HUES64 (cell line): Measurements from ENCODE around the gene ZNF18.
"Not testable (repeated sequence)": the region's sequence is repeated elsewhere in the genome, so short reads cannot be mapped to it uniquely, and the experiment has no call there.

Source experiments
- H3K27ac ChIP-seq: 2 replicates; pipeline ENCODE4 v1.7.0; 2013; ENCODE audit warnings: low read depth, low read length, inconsistent platforms
- H3K27me3 ChIP-seq: 2 replicates; pipeline ENCODE4 v1.6.1; 2013; ENCODE audit warnings: mild to moderate bottlenecking, low read length; ENCODE audit not compliant: insufficient read depth
- H3K36me3 ChIP-seq: 2 replicates; pipeline ENCODE4 v1.6.1; 2013; ENCODE audit warnings: mild to moderate bottlenecking, low read length; ENCODE audit not compliant: insufficient read depth
- H3K4me1 ChIP-seq: 2 replicates; pipeline ENCODE4 v1.6.1; 2013; ENCODE audit warnings: mild to moderate bottlenecking, low read length, moderate library complexity; ENCODE audit not compliant: insufficient read depth
- H3K4me3 ChIP-seq: 2 replicates; pipeline ENCODE4 v1.5.1; 2013; ENCODE audit warnings: mild to moderate bottlenecking, low read length, moderate library complexity
- H3K9ac ChIP-seq: 2 replicates; pipeline ENCODE4 v1.6.1; 2013; ENCODE audit warnings: mild to moderate bottlenecking, low read depth, low read length
- H3K9me3 ChIP-seq: 2 replicates; pipeline ENCODE4 v1.6.1; 2013; ENCODE audit warnings: low read depth, low read length; ENCODE audit not compliant: insufficient read depth
- WGBS: fragments of 150-250, 120-280 bp; methylation state at CpG from one replicate; pipeline ENCODE4 v1.1.7; 2013; ENCODE audit warnings: missing lambda C conversion rate; 5-methylcytosine and 5-hydroxymethylcytosine counted together

Gene ZNF18

DNA sequence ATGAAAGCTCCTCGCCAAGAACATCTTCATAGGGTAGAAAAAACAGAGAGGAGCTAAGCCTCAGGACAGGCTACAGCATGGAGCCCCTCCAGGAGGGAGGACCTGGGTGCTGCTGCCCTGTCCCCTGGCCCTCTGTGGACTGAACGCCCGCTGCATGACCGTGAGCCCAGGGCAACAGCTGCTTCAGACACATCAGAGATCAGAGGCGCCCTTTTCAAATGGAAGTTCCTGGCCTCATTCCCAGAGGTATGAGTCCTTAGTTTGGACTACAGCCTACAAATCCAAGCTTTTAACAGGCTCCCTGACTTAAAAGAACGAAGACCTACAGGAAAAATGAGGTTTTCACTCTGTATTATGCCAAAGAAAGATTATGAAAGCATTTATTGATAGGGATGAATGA, 48.5 kb downstream of the ZNF18 start:
- 90% methylated on average over 6 of the region's 6 CpGs for WGBS
- H3K4me1 ChIP-seq, result no peaks in the 10 kb centered on the region
- peaks cover 14% of the 10 kb centered on the region for H3K9me3 ChIP-seq
- H3K36me3 ChIP-seq, result no peaks in the 10 kb centered on the region
- H3K9ac ChIP-seq, result no peak overlapping the region
- no peak overlapping the region for H3K27ac ChIP-seq
- H3K4me3 ChIP-seq, result no peak overlapping the region
- H3K27me3 ChIP-seq, result no peaks in the 10 kb centered on the region

DNA sequence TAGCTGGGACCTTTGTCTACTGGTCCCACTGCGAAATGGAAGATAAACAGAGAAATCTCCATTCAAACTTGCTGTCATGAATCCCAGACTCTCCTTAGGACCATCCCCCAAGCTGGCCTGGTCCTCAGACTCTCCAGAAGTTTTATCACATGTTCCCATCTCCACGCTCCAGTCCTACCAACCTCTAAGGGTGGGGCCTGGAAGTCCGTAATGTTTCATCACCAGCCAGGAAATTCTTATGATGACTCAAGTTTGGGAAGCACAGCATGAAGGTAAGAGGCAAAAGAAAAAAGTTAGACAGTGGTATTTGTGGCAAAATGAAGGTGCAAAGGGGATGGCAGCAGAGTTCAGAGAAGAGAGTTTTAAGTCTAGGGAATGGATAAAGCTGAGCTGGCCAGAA, 52.7 kb downstream of the ZNF18 start:
- WGBS, result 92% methylated on average over 3 of the region's 3 CpGs
- H3K27ac ChIP-seq, result no peak overlapping the region

DNA sequence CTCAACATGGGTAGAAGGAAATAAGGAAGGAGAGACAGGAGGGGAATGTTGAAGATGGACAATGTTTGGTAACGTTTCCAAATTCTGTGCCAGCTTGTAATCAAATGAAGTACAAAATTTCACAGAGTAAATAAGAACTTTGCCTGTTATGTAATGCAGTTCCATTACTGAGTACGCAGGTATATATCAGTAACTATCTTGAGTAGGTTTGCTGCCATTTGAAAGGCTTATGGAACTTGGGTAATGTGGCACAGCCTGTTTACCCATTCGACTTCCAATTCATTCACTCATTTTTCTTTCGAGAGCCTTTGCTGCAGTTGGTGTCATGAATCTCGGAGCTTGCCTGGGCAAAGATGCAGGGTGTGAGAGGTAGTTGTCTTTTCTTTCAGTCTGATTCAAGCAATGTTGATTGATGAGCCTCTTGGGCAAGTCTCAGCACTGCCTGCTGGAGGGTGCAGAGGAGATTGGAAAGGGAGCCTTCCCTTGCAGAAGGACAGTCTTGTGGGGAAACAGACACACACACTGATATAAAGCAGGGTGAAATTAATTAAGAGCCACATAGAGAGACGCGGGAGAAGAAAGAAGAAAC, 53.4 kb downstream of the ZNF18 start:
- no peaks in the 10 kb centered on the region for H3K9me3 ChIP-seq
- no peak overlapping the region for H3K9ac ChIP-seq
- WGBS, result 88% methylated on average over 7 of the region's 7 CpGs
- H3K4me1 ChIP-seq, result no peaks in the 10 kb centered on the region
- no peaks in the 10 kb centered on the region for H3K27me3 ChIP-seq
- H3K4me3 ChIP-seq, result no peak overlapping the region
- no peak overlapping the region for H3K27ac ChIP-seq
- H3K36me3 ChIP-seq, result no peaks in the 10 kb centered on the region

More for the DNA sequence above, 52.7 kb downstream of the ZNF18 start:
- Histone ChIP-seq H3K9ac (no peak overlapping the region), H3K36me3 (no peaks in the 10 kb centered on the region), H3K9me3 (no peaks in the 10 kb centered on the region), H3K4me1 (no peaks in the 10 kb centered on the region), H3K27me3 (no peaks in the 10 kb centered on the region), H3K4me3 (no peak overlapping the region)

DNA sequence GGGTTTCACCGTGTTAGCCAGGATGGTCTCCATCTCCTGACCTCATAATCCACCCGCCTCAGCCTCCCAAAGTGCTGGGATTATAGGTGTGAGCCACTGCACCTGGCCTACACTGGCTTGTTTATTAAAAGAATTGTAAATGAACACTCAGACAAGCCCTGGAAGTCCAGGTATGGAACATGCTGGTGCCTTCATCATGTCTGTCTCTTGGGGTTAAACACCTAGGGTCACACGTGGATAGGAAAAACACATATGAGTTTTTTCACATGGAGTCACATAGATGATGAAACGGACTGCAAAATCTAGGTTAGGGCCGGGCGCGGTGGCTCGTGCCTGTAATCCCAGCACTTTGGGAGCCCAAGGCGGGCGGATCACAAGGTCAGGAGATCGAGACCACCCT, 54.2 kb downstream of the ZNF18 start:
- WGBS, result 97% methylated on average over 11 of the region's 11 CpGs
- not testable (repeated sequence) for H3K4me1 ChIP-seq, H3K9me3 ChIP-seq, H3K36me3 ChIP-seq, H3K27ac ChIP-seq, H3K9ac ChIP-seq, H3K4me3 ChIP-seq, H3K27me3 ChIP-seq

DNA sequence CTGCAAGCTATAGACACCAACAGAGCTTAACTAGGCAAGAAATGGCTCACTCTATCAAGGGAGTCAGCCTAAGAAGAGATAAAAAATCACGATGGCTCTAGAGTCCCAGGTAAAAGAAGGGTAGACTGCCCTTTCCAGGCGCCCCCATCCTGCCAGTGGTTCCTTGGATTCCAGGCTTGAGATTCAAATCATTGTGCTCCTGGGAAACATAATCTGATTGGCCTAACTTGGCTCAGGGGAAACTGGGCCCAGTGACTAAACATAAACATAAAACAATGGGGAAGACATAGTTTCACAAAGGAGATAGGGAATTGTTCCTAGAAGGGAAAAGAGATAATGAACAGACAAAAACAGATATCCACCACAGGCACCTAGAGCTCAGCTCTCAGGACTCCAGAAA, 56.4 kb downstream of the ZNF18 start:
- Histone ChIP-seq H3K27ac (no peak overlapping the region), H3K4me1 (no peaks in the 10 kb centered on the region), H3K36me3 (no peaks in the 10 kb centered on the region), H3K9me3 (no peaks in the 10 kb centered on the region), H3K27me3 (no peaks in the 10 kb centered on the region), H3K4me3 (no peak overlapping the region), H3K9ac (no peak overlapping the region)
- WGBS, result 79% methylated on average over 2 of the region's 2 CpGs

DNA sequence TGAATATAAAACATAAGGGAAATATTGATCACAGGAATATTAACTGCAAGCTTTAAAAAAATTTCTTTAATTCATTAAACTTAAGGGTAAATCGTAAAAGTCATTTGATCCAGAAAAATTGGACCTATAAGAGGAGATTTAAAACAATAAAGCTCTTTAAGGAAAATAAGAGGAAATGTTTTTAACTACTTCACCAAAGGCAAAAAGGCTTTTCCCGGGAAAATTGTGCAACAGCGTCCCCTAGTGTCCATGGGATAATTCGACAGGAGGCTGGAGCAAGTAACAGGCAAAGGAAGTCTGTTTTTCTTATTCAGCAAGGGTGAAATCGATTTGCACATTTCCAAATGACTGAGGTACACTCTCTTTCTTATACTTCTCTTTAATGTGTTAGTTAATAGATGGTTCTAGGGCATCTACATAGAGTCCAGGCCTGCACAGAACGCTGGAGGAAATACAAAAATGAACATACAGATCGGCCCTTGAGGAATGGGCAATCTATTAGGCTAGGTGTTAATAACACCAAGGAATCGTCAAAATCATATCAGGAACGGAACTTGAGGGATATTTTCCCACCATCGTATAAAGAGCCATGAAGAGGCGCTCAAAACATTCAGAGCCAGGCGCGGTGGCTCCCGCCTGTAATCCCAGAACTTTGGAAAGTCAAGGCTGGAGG, 61.4 kb downstream of the ZNF18 start:
- Histone ChIP-seq H3K4me3 (no peak overlapping the region), H3K27ac (no peak overlapping the region), H3K4me1 (no peaks in the 10 kb centered on the region)

DNA sequence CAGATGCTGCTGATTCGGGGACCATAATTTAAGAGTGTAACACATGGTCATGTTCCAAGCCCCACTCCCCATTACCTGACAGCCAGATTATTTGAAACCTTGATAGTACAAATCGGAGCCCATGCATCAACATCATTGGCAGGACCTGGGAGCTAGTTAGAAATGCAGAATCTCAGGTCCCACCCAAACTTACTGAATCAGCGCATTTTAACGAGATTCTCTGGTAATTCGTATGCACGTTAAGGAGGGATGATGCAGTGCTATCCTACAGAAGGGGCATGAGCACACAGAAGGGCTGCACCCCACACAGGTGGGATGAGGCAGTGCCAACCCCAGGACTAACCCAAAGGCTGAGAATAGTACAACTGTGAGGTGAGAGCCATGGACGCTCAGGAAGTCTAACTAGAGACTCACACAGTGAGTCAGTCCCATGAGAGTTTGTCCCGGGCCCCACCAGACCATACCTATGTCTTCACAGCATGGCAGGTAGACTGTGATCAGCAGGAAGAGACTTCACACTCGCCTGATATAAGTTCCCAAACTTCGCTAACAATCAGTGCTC, 64.9 kb downstream of the ZNF18 start:
- Histone ChIP-seq H3K9ac (no peak overlapping the region), H3K9me3 (no peaks in the 10 kb centered on the region), H3K4me1 (peaks cover 9% of the 10 kb centered on the region; the same call in 1 of the 2 replicates), H3K27me3 (no peaks in the 10 kb centered on the region), H3K36me3 (no peaks in the 10 kb centered on the region), H3K4me3 (no peak overlapping the region), H3K27ac (no peak overlapping the region)
- 95% methylated on average over 10 of the region's 10 CpGs for WGBS

More for the DNA sequence above, 61.4 kb downstream of the ZNF18 start:
- Histone ChIP-seq H3K9me3 (no peaks in the 10 kb centered on the region), H3K36me3 (no peaks in the 10 kb centered on the region), H3K27me3 (no peaks in the 10 kb centered on the region), H3K9ac (no peak overlapping the region)
- WGBS, result 52% methylated on average over 12 of the region's 14 CpGs

DNA sequence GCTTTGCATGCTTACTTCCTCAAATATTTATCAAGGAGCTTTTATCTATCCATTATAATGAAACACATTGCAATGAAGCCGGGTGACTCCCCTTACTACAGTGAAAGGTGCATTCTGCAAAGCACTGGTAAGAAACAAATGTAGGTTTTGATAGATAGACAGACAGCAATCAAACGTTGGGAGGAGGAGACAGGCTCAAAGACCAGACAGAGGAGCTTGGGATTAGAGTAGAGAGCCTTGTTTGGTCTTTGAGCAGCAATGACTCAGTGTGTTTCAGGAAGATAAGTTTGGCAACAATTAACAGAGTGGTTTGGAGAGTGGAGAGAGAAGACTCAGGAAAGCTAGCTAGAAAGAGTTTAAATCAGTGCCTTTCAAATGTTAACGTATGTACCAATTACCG, 68.8 kb downstream of the ZNF18 start:
- 40% methylated on average over 4 of the region's 4 CpGs for WGBS
- no peaks in the 10 kb centered on the region; the same call in 1 of the 2 replicates for H3K9me3 ChIP-seq
- no peak overlapping the region for H3K27ac ChIP-seq
- H3K36me3 ChIP-seq, result no peaks in the 10 kb centered on the region
- H3K27me3 ChIP-seq, result no peaks in the 10 kb centered on the region
- peaks cover 14% of the 10 kb centered on the region for H3K4me1 ChIP-seq
- H3K9ac ChIP-seq, result no peak overlapping the region
- no peak overlapping the region for H3K4me3 ChIP-seq
